GM21737 (cell line): Measurements from ENCODE around the gene P4HB.

Experiments used
- ATAC-seq: cut with Tn5 transposase; IDR thresholded peaks from one replicate; pipeline ENCODE4 v1.9.1; 2021; ENCODE audit warnings: mild to moderate bottlenecking, moderate library complexity; ENCODE audit not compliant: unreplicated experiment

Gene P4HB

GRCh38 chr17:81869221-81870130 lies 9.1 kb upstream of the P4HB start:
- ATAC-seq: no peak

- no peak for ATAC-seq
These were observed 8.4 kb upstream of the P4HB start for GRCh38 chr17:81868674-81869220.

GRCh38 chr17:81867991-81868673 lies 7.8 kb upstream of the P4HB start:
- no peak for ATAC-seq

GRCh38 chr17:81867170-81867990 lies 7.0 kb upstream of the P4HB start:
- ATAC-seq: no peak

GRCh38 chr17:81866440-81867169 lies 6.3 kb upstream of the P4HB start:
- ATAC-seq: no peak

- no peak for ATAC-seq
These were observed 5.6 kb upstream of the P4HB start for GRCh38 chr17:81865733-81866439.

- ATAC-seq: no peak
These were observed 5.0 kb upstream of the P4HB start for GRCh38 chr17:81865358-81865732.

GRCh38 chr17:81863833-81864768 lies 3.8 kb upstream of the P4HB start:
- no peak for ATAC-seq

GRCh38 chr17:81863123-81863675 lies 2.9 kb upstream of the P4HB start:
- no peak for ATAC-seq

GRCh38 chr17:81860756-81861568 lies 627 bp upstream of the P4HB start:
- ATAC-seq: peak; percentile 73

GRCh38 chr17:81858967-81859905 lies 1.1 kb downstream of the P4HB start:
- no peak for ATAC-seq

GRCh38 chr17:81858170-81858966 lies 2.0 kb downstream of the P4HB start:
- no peak for ATAC-seq

GRCh38 chr17:81854974-81855774 lies 5.2 kb downstream of the P4HB start:
- no peak for ATAC-seq

- no peak for ATAC-seq
These were observed 8.1 kb downstream of the P4HB start for GRCh38 chr17:81852237-81852636.

GRCh38 chr17:81851423-81851822 lies 8.9 kb downstream of the P4HB start:
- no peak for ATAC-seq
